HG02981 (cell line): Measurements from ENCODE around the gene CD6.

ENCODE experiments used
- ATAC-seq: cut with Tn5 transposase; IDR thresholded peaks from one replicate; pipeline ENCODE4 v1.9.1; 2021; ENCODE audit warnings: mild to moderate bottlenecking, moderate library complexity; ENCODE audit not compliant: unreplicated experiment

The CD6 gene

DNA sequence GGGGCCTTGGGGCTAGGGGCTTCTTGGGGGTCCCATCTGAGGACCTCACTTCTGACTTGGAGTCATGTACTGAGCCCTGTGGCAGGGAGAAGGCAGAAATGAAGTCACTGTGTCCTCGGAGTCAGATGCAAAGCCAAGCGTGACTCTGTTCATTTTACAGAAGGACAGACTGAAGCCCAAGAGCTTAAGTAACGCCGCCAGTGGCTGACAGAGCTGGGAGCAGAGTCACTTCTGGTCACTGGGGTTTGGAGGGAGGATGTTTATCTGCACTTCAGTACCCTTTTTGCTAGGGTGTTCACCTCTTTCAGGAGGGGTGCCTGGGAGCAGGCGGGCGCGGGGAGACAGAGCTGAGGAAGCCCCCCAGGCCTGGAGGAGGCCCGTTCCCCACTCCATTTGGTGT, 10.7 kb downstream of the CD6 start:
- ATAC-seq: no peak

DNA sequence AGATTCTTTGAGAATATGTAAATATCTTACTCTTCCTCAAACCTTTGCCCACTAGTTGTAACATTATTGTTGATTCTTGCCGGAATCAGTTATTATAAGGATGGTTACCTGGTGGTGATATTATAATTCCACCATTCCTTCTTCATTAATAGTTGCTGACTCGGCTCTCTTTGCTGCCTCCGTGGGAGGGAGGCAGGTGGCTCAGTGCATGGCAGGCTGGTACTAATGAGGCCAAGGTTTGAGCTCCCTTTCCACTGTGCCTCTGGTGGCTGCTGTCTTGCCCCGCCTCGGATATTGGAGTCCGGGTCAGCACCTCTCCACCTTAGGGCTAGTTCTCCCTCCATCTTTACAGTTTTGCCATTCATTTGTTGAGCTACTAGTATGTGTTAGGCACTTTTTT, 12.7 kb downstream of the CD6 start:
- ATAC-seq: no peak

GRCh38 chr11:60984636-60985035, 13.2 kb downstream of the CD6 start:
- ATAC-seq: no peak

DNA sequence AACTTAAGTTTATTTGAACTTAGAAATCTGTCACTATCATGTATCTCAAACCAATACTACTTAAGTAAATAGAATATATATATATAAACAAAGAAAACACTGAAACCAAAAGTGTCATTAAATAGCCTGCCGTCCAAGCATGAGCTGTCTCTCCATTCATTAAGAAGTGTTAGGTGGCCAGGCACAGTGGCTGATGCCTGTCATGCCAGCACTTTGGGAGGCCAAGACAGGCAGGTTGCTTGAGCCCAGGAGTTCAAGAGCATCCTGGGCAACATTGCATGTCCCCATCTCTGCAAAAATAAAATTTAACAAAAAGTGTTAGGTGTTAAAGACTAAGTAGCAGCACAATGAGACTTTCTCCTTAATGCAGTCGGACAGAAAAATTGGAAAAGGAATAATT, 14.0 kb downstream of the CD6 start:
- no peak for ATAC-seq

DNA sequence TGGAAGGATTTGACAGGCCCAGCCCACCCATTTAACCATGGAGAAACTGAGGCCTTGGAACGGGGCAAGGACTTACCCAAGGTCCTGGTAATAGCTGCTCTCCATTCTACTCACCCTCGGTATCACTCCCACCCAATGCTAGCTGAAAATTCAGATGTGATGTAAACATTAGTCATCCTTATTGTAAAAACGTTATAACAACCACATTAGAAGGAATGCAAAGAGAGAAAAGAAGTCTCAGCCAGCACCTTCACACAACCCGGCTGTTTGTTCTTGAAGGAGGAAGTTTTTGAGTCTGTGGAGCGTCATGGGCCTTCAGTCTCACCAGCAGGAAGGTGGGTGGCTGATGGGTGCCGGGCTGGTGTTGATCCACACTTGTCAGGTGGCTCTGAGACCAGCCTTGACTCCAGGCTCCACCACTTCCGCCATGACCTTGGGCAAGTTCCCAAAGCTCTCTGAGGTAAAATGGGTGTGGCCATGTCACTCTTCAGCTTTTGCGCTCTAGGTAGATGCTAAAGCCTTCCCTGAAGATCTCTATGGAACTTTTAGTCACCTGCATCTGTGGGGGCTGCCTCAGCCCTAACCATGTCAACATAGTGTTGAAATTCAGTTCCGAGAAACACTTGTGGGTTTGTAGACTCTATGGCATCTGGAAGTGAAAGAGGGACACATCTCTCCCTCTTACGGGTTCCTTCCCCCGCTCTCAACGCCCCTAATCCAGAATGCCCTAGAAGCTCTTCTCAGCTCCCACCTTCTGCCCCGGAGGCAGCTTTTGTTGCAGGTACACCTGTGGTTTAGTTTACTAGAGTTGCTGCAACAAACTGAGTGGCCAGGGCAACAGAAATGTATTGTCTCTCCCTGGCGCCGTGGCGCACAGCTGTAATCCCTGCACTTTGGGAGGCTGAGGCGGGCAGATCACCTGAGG, 14.8 kb downstream of the CD6 start:
- no peak for ATAC-seq

GRCh38 chr11:60987577-60988277, 16.2 kb downstream of the CD6 start:
- no peak for ATAC-seq

DNA sequence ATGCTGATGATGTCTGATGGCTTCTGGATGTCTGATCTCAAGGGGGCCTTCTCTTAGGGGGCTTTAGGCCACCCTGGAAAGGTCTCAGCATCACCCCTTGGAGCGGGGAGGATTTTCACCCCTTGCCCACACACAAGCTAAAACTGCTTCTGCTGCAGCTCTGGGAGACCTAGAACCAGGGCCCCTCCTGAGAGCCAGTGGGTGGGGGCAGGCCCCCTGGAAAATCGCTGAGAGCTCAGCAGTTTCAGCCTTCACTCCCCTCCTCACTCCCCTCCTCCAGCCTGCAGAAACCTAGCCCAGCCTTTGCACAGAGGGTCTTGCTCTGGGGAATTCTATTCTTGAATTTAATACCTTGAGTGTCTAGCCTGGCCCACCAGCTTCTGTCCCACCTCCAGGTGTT, 17.2 kb downstream of the CD6 start:
- no peak for ATAC-seq

- no peak for ATAC-seq
These were observed 17.7 kb downstream of the CD6 start for GRCh38 chr11:60989093-60989650.

DNA sequence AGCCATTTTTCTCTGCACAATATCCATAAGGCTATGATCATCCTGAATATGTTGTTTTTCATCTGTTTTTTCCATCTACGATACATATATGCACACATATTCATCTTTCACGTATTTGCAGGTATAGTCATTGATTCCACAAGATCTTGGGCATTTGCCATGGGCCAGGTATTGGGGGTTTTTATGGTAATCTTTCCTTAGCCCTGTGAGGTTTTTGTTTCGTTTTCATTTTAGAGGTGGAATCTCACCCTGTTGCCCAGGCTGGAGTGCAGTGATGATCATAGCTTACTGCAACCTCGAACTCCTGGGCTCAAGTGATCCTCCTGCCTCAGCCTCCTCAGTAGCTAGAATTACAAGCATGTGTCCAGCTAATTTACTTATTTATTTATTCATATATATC, 20.0 kb downstream of the CD6 start:
- no peak for ATAC-seq

DNA sequence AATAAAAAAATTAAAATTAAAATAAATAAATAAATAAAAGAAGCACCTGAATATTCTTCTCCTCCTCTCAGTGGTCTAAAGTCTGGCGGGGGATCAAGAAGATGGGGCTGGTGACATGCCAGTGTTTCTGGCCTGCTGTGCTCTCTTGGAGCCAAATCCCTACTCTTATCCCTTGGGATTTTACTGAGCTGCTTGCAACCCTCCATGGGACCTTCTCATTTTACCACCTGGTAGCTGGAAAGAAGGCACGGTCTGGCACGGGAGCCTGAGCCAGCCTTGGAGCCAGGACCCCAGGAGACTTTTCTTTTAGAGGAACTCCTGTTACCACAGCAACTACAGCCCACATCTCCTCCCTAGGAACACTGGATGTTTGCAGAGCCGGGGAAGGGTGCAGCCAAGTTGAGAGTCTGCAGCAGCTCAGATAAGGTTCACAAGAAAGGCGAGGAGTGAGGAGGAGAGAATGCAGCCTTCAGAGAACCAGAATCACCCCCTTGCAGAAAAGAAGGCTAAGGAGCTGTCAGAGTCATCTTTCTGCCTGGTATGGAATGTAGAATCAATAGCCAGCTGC, 21.4 kb downstream of the CD6 start:
- no peak for ATAC-seq

DNA sequence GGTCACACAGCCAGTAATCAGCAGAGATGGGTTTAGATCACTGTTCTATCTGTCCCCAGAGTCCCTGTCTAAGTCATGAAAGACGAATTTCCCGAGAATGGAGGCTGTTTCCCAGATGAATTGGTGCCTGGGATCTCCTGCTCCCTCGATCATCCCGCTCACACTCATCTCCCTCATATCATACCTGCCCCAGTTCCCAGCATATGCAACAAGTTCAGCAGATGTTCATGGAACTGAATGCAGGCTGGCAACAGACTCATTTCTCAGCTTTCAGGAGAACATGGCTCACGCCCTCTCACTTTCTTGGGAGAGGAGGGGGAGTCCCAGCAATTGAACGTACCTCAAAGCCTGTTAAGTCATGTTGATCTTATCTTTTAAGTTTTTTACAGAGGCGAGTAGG, 22.1 kb downstream of the CD6 start:
- no peak for ATAC-seq

GRCh38 chr11:60994541-60995080, 23.1 kb downstream of the CD6 start:
- ATAC-seq: no peak

DNA sequence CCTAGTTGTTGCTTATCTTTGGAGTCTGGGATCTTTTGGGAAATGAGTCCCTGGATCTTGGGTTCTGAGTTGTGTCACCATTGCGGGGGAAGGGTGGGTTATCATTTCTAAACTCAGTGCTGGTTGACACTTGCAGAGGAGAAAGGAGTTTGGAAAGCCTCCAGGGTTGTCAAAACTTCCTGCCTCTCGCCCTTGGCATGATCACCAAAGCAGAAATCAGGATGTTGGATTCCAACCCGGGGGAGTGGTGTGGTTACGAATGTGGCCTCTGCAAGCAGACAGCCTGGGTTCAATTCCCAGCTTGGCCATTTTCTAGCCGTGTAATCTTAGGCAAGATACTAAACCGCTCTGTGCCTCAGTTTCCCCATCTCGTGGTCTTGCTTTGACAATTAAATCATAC, 24.3 kb downstream of the CD6 start:
- no peak for ATAC-seq

GRCh38 chr11:60996381-60997138, 25.1 kb downstream of the CD6 start:
- ATAC-seq: no peak

GRCh38 chr11:61000426-61000825, 28.9 kb downstream of the CD6 start:
- ATAC-seq: no peak

GRCh38 chr11:61001931-61002330, 30.5 kb downstream of the CD6 start:
- ATAC-seq: no peak

DNA sequence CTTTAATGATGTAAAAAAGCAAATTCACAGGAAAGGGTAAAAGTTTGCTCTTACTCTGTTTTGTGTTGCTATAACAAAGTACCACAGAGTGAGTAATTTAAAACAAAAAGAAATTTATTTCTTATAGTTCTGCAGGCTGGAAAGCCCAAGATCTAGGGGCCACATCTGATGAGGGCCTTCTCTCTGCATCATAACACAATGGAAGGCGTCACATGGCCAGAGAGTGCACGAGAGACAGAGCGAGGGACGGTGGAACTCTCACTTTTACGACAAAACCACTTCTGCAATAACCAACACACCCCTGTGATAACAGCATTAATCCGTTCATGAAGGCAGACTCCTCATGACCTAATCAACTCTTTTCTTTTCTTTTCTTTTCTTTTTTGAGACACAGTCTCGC, 31.1 kb downstream of the CD6 start:
- ATAC-seq: no peak

- no peak for ATAC-seq
These were observed 32.7 kb downstream of the CD6 start for GRCh38 chr11:61004180-61004611.

GRCh38 chr11:61004761-61005181, 33.3 kb downstream of the CD6 start:
- no peak for ATAC-seq

- ATAC-seq: no peak
These were observed 36.0 kb downstream of the CD6 start for GRCh38 chr11:61007383-61007955.
